Activated CD4-positive, alpha-beta T cell treated with anti-CD3 and anti-CD28 coated beads, Interleukin-2, amount 10 ng/mL, durations not matched to agents 7 days and 5 days (primary cell): ENCODE data around the gene TMEM273. TPM values are rescaled to one million over a fixed set of nuclear protein-coding genes. Genes with fewer than 3 reads are reported as not detected.

ENCODE experiments used
- CTCF ChIA-PET: fragments of 350-600 bp; sonication (Branson Sonifier 250); formaldehyde crosslinking; loops from one replicate; lab custom pipeline; 2021; ENCODE audit warnings: antibody characterized with exemption; lab: Charles Lee
- POLR2A ChIA-PET: fragments of 350-600 bp; sonication (Branson Sonifier 250); formaldehyde crosslinking; loops from one replicate; lab custom pipeline; 2021; ENCODE audit warnings: antibody characterized with exemption; lab: Charles Lee
- DNase-seq: peaks from one replicate; pipeline ENCODE4 v3.0.0-alpha.2; 2020
- H3K27ac Mint-ChIP-seq: one replicate; pipeline ENCODE4 v1.8.0; 2021; ENCODE audit warnings: mild to moderate bottlenecking, moderate library complexity, mixed read lengths
- H3K27me3 Mint-ChIP-seq: one replicate; pipeline ENCODE4 v1.8.0; 2021; ENCODE audit warnings: mixed read lengths
- H3K36me3 Mint-ChIP-seq: one replicate; pipeline ENCODE4 v1.8.0; 2021; ENCODE audit warnings: low read depth, mixed read lengths
- H3K4me1 Mint-ChIP-seq: one replicate; pipeline ENCODE4 v1.8.0; 2021; ENCODE audit warnings: mixed read lengths
- H3K4me3 Mint-ChIP-seq: one replicate; pipeline ENCODE4 v1.8.0; 2021; ENCODE audit warnings: mild to moderate bottlenecking, moderate library complexity, mixed read lengths
- H3K9me3 Mint-ChIP-seq: one replicate; pipeline ENCODE4 v1.8.0; 2021; ENCODE audit warnings: mixed read lengths
- total RNA-seq, 2 experiments: library from RNA; stranded (reverse); gene quantifications; one replicate each; pipeline ENCODE4 v1.2.3, GENCODE V29; 2021

Gene TMEM273
- total RNA-seq, 2 experiments from 2014 or later = 12.5 to 14.0 TPM

DNA sequence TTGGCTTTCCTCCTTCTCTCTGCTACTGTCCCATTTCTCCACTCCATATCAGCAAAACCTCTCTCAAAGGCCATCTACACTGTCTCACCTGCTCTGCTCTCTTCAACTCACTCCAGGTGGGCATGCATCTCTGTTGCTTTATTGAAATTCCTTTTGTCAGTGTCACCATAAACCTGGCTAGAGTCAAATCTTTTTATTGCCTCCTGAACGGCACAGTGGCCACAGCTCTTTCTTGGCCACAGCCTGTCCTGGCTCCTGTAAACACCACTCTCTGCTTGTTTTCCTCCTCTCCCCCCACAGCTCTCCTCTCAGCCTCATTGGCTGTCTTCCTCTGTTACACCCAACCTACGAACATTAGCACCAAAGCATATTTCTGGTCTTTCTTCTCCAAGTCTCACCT, 31.1 kb upstream of the TMEM273 start:
- peaks cover 5% of the 10 kb centered on the region for H3K4me1 Mint-ChIP-seq
- ChIA-PET CTCF (no interaction called here), POLR2A (no interaction called here)
- no peaks in the 10 kb centered on the region for H3K36me3 Mint-ChIP-seq
- no peak for DNase-seq
- H3K27me3 Mint-ChIP-seq = peaks cover 35% of the 10 kb centered on the region
- H3K4me3 Mint-ChIP-seq = no peak overlapping the region
- H3K27ac Mint-ChIP-seq = no peak overlapping the region
- H3K9me3 Mint-ChIP-seq = no peaks in the 10 kb centered on the region

GRCh38 chr10:49218480-49218879, 30.3 kb upstream of the TMEM273 start:
- Mint-ChIP-seq H3K27ac (no peak overlapping the region), H3K4me3 (no peak overlapping the region), H3K27me3 (peaks cover 43% of the 10 kb centered on the region), H3K36me3 (no peaks in the 10 kb centered on the region), H3K9me3 (no peaks in the 10 kb centered on the region), H3K4me1 (peaks cover 5% of the 10 kb centered on the region)
- ChIA-PET POLR2A (no interaction called here), CTCF (interaction anchor here (0.6 kb wide), 1 partner anchor 12 kb away, joined by 3 read pairs; no protein-coding TSS in a partner anchor)
- no peak for DNase-seq

- H3K36me3 Mint-ChIP-seq = no peaks in the 10 kb centered on the region
- CTCF ChIA-PET = no interaction called here
Observed at GRCh38 chr10:49217645-49218044, 29.5 kb upstream of the TMEM273 start.

GRCh38 chr10:49213211-49213610, 25.0 kb upstream of the TMEM273 start:
- no peak overlapping the region for H3K27ac Mint-ChIP-seq
- no peaks in the 10 kb centered on the region for H3K36me3 Mint-ChIP-seq
- H3K4me3 Mint-ChIP-seq = no peak overlapping the region
- H3K4me1 Mint-ChIP-seq = peaks cover 5% of the 10 kb centered on the region
- no peak for DNase-seq
- no peaks in the 10 kb centered on the region for H3K9me3 Mint-ChIP-seq
- ChIA-PET POLR2A (no interaction called here), CTCF (no interaction called here)
- H3K27me3 Mint-ChIP-seq = peaks cover 37% of the 10 kb centered on the region

More at GRCh38 chr10:49217645-49218044, 29.5 kb upstream of the TMEM273 start:
- POLR2A ChIA-PET = no interaction called here
- Mint-ChIP-seq H3K9me3 (no peaks in the 10 kb centered on the region), H3K27ac (no peak overlapping the region), H3K27me3 (peaks cover 46% of the 10 kb centered on the region), H3K4me1 (peaks cover 5% of the 10 kb centered on the region), H3K4me3 (no peak overlapping the region)
- no peak for DNase-seq

DNA sequence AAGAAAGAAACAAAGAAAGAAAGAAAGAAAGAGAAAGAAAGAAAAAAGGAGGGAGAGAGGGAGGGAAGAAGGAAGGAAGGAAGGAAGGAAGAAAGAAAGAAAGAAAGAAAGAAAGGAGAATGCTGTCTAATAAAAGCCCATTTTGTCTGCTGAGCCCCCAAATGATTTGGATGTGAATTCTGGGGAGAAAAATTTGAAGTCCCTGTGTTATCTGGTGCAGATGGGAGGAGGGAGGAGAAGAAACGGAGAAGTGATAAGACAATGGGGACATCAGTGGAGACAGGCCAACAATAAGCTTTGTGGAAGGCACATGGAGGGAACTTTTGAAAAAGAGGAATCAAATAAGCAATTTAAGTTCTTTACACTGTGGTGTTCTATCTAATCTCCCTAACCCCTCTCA, 24.6 kb upstream of the TMEM273 start:
- Mint-ChIP-seq H3K4me1 (peaks cover 5% of the 10 kb centered on the region), H3K4me3 (no peak overlapping the region), H3K27ac (no peak overlapping the region), H3K9me3 (no peaks in the 10 kb centered on the region), H3K36me3 (no peaks in the 10 kb centered on the region), H3K27me3 (peaks cover 35% of the 10 kb centered on the region)
- CTCF ChIA-PET = no interaction called here
- POLR2A ChIA-PET = no interaction called here
- DNase-seq = no peak

DNA sequence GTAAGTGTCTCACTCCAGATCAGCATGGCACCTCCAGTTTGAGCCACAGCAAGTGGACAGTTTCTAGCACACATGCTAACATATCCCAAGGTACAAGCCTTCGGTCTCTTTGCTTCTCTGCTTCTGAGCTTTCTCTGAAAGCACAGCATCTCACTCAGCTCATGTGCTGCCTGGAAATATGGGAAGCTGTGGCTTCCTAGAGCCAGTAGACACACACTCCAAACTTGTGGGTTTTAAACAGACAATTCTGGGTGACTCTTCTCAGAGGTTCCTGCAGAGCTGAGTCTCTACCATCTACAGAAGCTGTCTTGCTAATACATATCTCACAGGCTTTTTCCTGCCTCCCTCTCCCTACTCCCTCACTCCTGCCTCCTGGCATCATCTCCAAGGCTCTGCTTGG, 23.9 kb upstream of the TMEM273 start:
- no peak for DNase-seq
- Mint-ChIP-seq H3K4me3 (no peak overlapping the region), H3K27me3 (peaks cover 29% of the 10 kb centered on the region), H3K9me3 (no peaks in the 10 kb centered on the region), H3K4me1 (peaks cover 2% of the 10 kb centered on the region), H3K27ac (no peak overlapping the region), H3K36me3 (no peaks in the 10 kb centered on the region)
- POLR2A ChIA-PET = no interaction called here
- CTCF ChIA-PET = no interaction called here

- Mint-ChIP-seq H3K4me3 (no peak overlapping the region), H3K4me1 (no peaks in the 10 kb centered on the region), H3K9me3 (no peaks in the 10 kb centered on the region), H3K27ac (no peak overlapping the region), H3K27me3 (peaks cover 28% of the 10 kb centered on the region), H3K36me3 (no peaks in the 10 kb centered on the region)
- DNase-seq = no peak
- POLR2A ChIA-PET = no interaction called here
- CTCF ChIA-PET = no interaction called here
Observed at GRCh38 chr10:49208996-49209395, 20.8 kb upstream of the TMEM273 start.

DNA sequence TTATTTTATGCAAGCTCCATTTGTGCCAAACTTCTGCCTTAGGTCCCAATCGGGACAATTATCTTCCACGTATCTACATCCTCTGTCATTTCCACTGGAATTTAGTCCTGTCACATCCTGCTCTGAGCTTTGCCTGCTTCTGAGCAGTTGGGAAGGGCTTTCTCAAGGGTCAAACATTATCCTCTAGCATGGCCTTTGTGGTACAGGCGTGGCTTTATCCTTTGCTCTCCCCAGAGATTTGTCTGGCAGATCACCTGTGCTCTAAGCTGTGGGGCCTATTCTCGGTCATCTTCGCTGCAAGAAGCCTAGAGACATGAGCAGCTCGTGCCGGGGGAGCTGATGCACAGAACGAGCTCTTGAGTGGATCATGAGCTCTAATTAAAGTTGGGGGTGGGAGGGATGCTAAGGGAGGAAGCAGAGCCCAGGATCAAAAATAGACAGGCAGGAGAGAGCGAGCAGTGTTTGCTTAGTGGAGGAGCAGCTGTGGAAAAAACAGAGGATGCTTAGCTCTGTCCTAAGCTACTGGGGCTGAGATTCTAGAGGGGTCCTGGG, 19.8 kb upstream of the TMEM273 start:
- DNase-seq = no peak
- Mint-ChIP-seq H3K36me3 (no peaks in the 10 kb centered on the region), H3K4me1 (no peaks in the 10 kb centered on the region), H3K27ac (no peak overlapping the region), H3K4me3 (no peak overlapping the region), H3K9me3 (no peaks in the 10 kb centered on the region), H3K27me3 (peaks cover 32% of the 10 kb centered on the region)
- ChIA-PET CTCF (interaction anchor here (0.7 kb wide), 1 partner anchor 41 kb away, joined by 3 read pairs; no protein-coding TSS in a partner anchor), POLR2A (no interaction called here)

DNA sequence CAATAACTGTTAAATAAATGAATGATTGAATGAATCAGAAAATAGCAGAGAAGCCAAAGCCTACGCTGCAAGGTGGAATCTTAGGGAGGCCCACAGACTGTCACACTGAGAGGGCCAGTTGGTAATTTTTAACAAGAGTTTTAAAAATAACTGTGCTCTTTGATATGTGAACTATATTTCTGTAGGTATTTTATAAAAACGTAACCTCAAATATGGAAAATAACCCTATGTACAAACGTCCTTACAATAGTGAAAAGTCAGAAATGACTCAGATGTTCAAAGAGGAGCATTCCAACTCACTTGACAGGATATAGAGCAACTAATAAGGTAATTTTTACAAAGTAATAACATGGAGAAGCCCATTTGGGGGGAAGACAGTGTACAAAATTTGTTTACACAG, 18.9 kb upstream of the TMEM273 start:
- POLR2A ChIA-PET = no interaction called here
- Mint-ChIP-seq H3K27ac (no peak overlapping the region), H3K27me3 (peaks cover 31% of the 10 kb centered on the region), H3K4me1 (no peaks in the 10 kb centered on the region), H3K9me3 (no peaks in the 10 kb centered on the region), H3K36me3 (no peaks in the 10 kb centered on the region), H3K4me3 (no peak overlapping the region)
- DNase-seq = no peak
- CTCF ChIA-PET = no interaction called here

DNA sequence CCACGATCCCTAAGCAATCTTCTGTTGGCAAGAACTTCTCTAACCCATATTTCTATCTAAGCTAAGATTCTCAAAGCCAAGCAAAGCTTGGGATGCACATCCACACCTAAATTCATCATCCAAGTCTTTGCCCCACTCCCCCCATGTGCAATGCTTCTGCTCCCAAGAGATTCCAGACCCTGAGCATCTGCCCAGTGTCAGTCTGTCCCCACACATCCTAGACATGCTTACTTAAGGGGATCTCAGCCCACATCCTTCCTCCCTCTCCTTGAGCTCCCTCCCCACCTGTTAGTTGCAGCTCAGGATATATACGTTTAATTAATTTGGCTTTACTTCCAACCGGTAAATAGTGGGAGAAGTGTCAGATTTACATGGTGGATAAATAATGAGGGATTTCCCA, 17.0 kb upstream of the TMEM273 start:
- CTCF ChIA-PET = no interaction called here
- H3K27ac Mint-ChIP-seq = no peak overlapping the region

DNA sequence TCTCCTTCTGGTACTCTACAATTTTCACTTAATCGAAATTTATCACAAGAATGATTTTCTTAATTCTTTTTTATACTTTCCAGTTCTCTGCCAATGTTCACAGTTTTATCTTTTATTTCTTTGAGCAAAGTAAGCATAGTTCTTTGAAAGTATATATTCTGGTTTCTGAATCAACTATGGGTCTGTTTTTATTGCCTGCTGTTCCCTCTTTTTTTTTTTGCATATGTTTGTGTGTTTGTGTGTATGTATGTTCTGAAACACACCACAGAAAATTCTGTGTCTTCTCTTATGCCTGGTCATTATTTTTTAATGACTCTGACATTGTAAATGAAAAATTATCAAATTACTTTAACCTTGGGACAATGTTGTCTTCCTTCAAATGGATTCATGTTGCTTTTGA, 15.9 kb upstream of the TMEM273 start:
- no peaks in the 10 kb centered on the region for H3K9me3 Mint-ChIP-seq
- no peak for DNase-seq
- ChIA-PET POLR2A (no interaction called here), CTCF (no interaction called here)
- peaks cover 41% of the 10 kb centered on the region for H3K27me3 Mint-ChIP-seq
- H3K36me3 Mint-ChIP-seq = no peaks in the 10 kb centered on the region
- H3K4me3 Mint-ChIP-seq = no peak overlapping the region
- H3K4me1 Mint-ChIP-seq = no peaks in the 10 kb centered on the region
- no peak overlapping the region for H3K27ac Mint-ChIP-seq

More for the DNA sequence above, 17.0 kb upstream of the TMEM273 start:
- H3K9me3 Mint-ChIP-seq = no peaks in the 10 kb centered on the region
- POLR2A ChIA-PET = no interaction called here
- H3K4me1 Mint-ChIP-seq = no peaks in the 10 kb centered on the region
- H3K4me3 Mint-ChIP-seq = no peak overlapping the region
- DNase-seq = no peak
- H3K36me3 Mint-ChIP-seq = no peaks in the 10 kb centered on the region
- peaks cover 30% of the 10 kb centered on the region for H3K27me3 Mint-ChIP-seq

GRCh38 chr10:49202266-49202665, 14.1 kb upstream of the TMEM273 start:
- ChIA-PET POLR2A (no interaction called here), CTCF (no interaction called here)
- H3K9me3 Mint-ChIP-seq = no peaks in the 10 kb centered on the region
- H3K36me3 Mint-ChIP-seq = no peaks in the 10 kb centered on the region
- no peak overlapping the region for H3K4me3 Mint-ChIP-seq
- H3K27ac Mint-ChIP-seq = no peak overlapping the region
- no peaks in the 10 kb centered on the region for H3K4me1 Mint-ChIP-seq
- DNase-seq = no peak
- peaks cover 56% of the 10 kb centered on the region for H3K27me3 Mint-ChIP-seq

GRCh38 chr10:49200854-49201253, 12.7 kb upstream of the TMEM273 start:
- H3K27ac Mint-ChIP-seq = no peak overlapping the region
- peaks cover 59% of the 10 kb centered on the region for H3K27me3 Mint-ChIP-seq
- ChIA-PET CTCF (interaction anchor here (0.6 kb wide), 1 partner anchor 11 kb away, joined by 3 read pairs; no protein-coding TSS in a partner anchor), POLR2A (no interaction called here)
- H3K4me3 Mint-ChIP-seq = no peak overlapping the region
- no peaks in the 10 kb centered on the region for H3K4me1 Mint-ChIP-seq
- no peak for DNase-seq
- no peaks in the 10 kb centered on the region for H3K36me3 Mint-ChIP-seq
- no peaks in the 10 kb centered on the region for H3K9me3 Mint-ChIP-seq

DNA sequence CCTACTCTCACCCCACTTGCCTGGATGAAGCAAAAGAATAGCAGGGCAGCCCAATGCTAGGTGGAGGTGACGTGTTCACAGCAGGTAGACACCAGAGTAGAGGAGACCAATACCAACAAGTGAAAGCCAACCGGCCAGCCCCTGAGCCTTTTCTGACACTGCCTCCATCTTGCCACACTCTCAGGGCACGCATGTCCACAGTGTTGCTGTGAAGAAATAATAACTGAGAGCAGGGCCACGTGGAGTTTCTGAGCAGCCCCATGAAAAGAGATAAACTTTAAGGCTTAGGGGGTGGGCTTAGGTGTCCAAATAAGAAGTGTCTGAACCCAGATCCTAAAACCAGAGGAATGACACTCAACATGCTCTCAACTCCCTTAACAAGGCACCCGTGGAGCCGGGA, 9.0 kb upstream of the TMEM273 start:
- CTCF ChIA-PET = no interaction called here
- POLR2A ChIA-PET = no interaction called here
- DNase-seq = no peak
- no peaks in the 10 kb centered on the region for H3K9me3 Mint-ChIP-seq
- no peaks in the 10 kb centered on the region for H3K36me3 Mint-ChIP-seq
- H3K4me1 Mint-ChIP-seq = peaks cover 15% of the 10 kb centered on the region
- H3K27ac Mint-ChIP-seq = no peak overlapping the region
- no peak overlapping the region for H3K4me3 Mint-ChIP-seq
- peaks cover 36% of the 10 kb centered on the region for H3K27me3 Mint-ChIP-seq
